NT2/D1 (cell line): Measurements from ENCODE around the gene ZC3H8.

Experiments
- DNase-seq: peaks from one replicate; pipeline ENCODE4 v3.0.0-alpha.2; 2011; ENCODE audit warnings: low read depth, low spot score
- H3K27me3 ChIP-seq: 2 replicates; pipeline ENCODE4 v1.6.0; 2011; ENCODE audit warnings: mild to moderate bottlenecking; ENCODE audit not compliant: insufficient read length, insufficient read depth
- H3K36me3 ChIP-seq: 2 replicates; pipeline ENCODE4 v1.6.1; 2011; ENCODE audit warnings: mild to moderate bottlenecking, low read length, mixed read lengths; ENCODE audit not compliant: insufficient read depth, insufficient read length
- H3K4me1 ChIP-seq: 2 replicates; pipeline ENCODE4 v1.5.1; 2011; ENCODE audit not compliant: insufficient read depth, insufficient read length
- H3K4me3 ChIP-seq: 2 replicates; pipeline ENCODE4 v1.5.1; 2011; ENCODE audit warnings: low read depth; ENCODE audit not compliant: insufficient read length
- H3K9ac ChIP-seq: 2 replicates; pipeline ENCODE4 v1.6.0; 2011; ENCODE audit warnings: low read depth; ENCODE audit not compliant: insufficient read length
- H3K9me3 ChIP-seq: 2 replicates; pipeline ENCODE4 v1.5.1; 2011; ENCODE audit warnings: mild to moderate bottlenecking, low read length; ENCODE audit not compliant: insufficient read depth
- SUZ12 ChIP-seq: IDR thresholded peaks from 2 replicates; pipeline ENCODE4 v1.6.1; 2011; ENCODE audit not compliant: insufficient read length, insufficient read depth; ENCODE audit errors: extremely low read depth
- YY1 ChIP-seq: IDR thresholded peaks from 2 replicates; pipeline ENCODE4 v1.6.1; 2011; ENCODE audit not compliant: insufficient read length, insufficient read depth
- ZNF274 ChIP-seq: IDR thresholded peaks from 2 replicates; pipeline ENCODE4 v1.6.1; 2011; ENCODE audit warnings: mild to moderate bottlenecking, low read depth, low read length

Gene ZC3H8

DNA sequence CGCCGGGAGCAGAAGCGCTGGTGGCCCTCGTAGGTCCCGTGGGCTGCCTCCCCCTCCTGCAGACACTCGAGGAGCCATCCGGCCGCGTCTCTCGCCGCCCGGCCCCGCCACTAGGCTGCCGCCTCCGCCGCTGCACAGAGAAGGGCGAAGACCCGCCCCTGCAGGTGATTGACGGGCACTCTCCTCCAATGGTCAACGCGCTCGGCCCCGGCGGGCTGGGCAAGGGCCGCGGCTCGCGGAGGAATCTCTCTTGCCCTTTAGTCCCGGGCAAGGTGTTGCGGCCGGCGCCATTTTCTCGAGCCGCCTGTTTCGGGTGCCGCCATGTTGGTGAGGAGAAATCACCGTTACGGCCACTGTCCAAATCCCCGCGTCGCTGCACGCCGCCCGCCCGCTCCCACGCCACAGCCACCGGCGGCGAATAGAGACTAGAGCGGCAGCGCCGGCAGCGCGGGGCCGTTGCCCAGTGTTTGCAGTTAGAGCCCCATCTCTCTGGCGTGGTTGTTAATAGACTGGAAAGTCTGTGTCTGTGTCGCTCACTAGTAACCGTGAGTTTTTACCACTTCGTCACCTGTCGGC is 20.6 kb upstream of the ZC3H8 start, which contains the start of gene ZC3H6:
TSS of gene ZC3H6 (plus strand) at position 287 of the 576 bp plus-strand sequence. CDS start 398 bp downstream, outside the sequence.
- Histone ChIP-seq H3K27me3 (no peaks in the 10 kb centered on the region), H3K4me1 (peaks cover 2% of the 10 kb centered on the region), H3K9me3 (no peaks in the 10 kb centered on the region), H3K9ac (peak within 1 kb of the TSS; percentile 100), H3K4me3 (peak within 1 kb of the TSS; percentile 97), H3K36me3 (no peaks in the 10 kb centered on the region)
- peak; percentile 97 for DNase-seq
- no peak for TF ChIP-seq ZNF274
- TF ChIP-seq YY1: peak; percentile 94
- no peak for TF ChIP-seq SUZ12

DNA sequence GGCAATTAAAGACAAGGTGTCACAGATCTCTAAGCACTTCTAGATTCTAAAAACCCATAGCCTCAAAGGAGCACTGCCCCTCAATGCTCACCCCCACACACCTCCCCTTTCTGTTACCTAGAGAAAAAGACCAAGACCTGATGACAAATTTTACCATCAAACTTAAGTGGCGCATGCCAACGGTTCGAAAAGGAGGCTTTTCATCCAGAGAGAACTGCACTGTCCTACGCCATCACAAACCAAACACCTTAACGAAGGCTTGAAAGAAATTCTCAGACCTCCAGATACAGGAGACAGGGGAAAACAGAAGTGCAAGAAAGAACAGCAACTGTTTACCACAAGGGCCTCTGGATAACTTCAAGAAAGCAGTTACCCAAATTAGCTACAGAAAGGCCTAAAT is 18.5 kb upstream of the ZC3H8 start:
- DNase-seq: no peak
- peaks cover 2% of the 10 kb centered on the region; the same call in 1 of the 2 replicates for H3K9me3 ChIP-seq
- TF ChIP-seq SUZ12 (no peak), YY1 (no peak), ZNF274 (no peak)
- H3K4me1 ChIP-seq: peaks cover 2% of the 10 kb centered on the region
- H3K36me3 ChIP-seq: no peaks in the 10 kb centered on the region
- no peak overlapping the region for H3K9ac ChIP-seq
- H3K27me3 ChIP-seq: no peaks in the 10 kb centered on the region
- H3K4me3 ChIP-seq: no peak overlapping the region

DNA sequence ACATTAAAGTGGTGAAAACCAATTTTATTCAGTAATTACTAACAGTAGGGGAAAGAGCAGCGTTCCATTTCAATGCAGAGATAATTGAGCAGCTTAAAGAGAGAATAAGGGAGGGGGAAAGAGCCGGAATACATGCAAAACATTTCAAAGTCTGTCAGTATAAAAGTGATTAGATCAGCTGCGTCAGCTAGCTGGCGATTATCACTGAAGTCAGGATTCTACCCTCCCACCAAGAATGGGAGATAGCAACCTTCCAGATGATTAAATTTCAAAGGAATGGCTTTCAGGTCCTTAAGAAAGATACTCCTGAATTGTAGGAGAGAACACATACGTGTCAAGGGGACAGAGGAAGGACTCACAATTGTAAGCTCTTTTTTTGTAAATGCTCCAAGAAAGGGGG is 17.8 kb upstream of the ZC3H8 start:
- no peaks in the 10 kb centered on the region for H3K36me3 ChIP-seq
- TF ChIP-seq YY1 (no peak), ZNF274 (no peak), SUZ12 (no peak)
- no peak overlapping the region for H3K4me3 ChIP-seq
- H3K4me1 ChIP-seq: peaks cover 2% of the 10 kb centered on the region
- no peaks in the 10 kb centered on the region for H3K27me3 ChIP-seq
- H3K9ac ChIP-seq: no peak overlapping the region
- no peak for DNase-seq
- peaks cover 7% of the 10 kb centered on the region; the same call in 1 of the 2 replicates for H3K9me3 ChIP-seq

DNA sequence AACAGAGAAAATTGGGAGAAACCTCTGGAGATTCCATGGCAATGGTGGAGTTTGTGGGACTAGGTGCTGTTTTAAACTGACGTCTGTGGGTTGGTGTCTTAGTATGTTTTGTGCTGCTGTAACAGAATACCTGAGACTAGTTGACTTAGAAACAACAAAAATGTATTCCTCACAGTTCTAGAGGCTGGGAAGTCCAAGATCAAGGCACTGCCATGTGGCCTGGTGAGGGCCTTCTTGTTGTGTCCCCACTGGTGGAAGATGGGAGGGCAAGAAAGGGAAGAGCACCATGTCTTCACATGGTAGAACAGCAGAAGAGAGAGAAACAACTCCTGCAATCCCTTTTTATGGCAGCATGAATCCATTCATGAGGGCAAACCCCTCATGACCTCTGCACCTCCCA is 13.7 kb upstream of the ZC3H8 start:
- no peak for DNase-seq
- Histone ChIP-seq H3K36me3 (no peaks in the 10 kb centered on the region), H3K4me3 (no peak overlapping the region), H3K9ac (no peak overlapping the region), H3K9me3 (peaks cover 7% of the 10 kb centered on the region; the same call in 1 of the 2 replicates), H3K4me1 (no peaks in the 10 kb centered on the region), H3K27me3 (no peaks in the 10 kb centered on the region)
- TF ChIP-seq ZNF274 (no peak), YY1 (no peak), SUZ12 (no peak)

DNA sequence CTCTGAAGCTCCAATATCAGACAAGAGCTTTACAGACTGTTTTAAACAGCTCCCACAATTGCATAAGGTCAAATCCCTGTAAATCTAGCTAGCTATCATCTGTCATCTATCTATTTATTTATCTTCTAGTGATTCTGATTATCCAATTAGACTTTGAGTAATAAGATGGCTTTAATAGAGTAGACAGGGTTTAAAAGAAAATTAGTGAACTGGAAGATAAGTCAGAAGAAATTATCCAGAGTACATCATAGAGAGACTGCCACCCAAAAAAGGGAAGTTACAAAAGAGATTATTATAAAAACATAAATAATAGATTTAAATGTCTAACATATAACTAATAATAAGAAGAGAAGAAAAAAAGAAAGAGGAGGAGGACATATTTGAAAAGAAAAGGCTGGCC is 8.0 kb upstream of the ZC3H8 start:
- Histone ChIP-seq H3K36me3 (no peaks in the 10 kb centered on the region), H3K9ac (no peak overlapping the region), H3K4me1 (no peaks in the 10 kb centered on the region), H3K9me3 (peaks cover 13% of the 10 kb centered on the region), H3K27me3 (no peaks in the 10 kb centered on the region), H3K4me3 (no peak overlapping the region)
- DNase-seq: no peak
- no peak for TF ChIP-seq SUZ12
- TF ChIP-seq ZNF274: no peak
- TF ChIP-seq YY1: no peak

DNA sequence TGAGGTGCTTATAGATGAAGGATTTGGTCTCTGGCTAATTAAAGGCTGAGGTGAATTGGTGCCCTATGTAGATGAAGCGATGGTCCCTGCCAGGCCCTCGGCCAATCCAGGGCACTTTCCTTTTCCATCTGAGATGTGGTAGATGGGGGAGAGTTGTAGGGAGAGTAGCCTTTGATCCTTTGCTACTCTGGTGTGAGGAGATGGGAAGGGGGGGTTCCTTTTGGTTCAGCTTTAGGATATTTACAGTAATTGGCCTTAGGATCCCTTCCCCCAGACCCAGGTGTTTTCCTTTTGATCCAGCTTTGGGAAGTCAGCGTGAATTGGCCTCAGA is 5.4 kb upstream of the ZC3H8 start:
- peaks cover 13% of the 10 kb centered on the region for H3K9me3 ChIP-seq
- no peak overlapping the region for H3K9ac ChIP-seq

DNA sequence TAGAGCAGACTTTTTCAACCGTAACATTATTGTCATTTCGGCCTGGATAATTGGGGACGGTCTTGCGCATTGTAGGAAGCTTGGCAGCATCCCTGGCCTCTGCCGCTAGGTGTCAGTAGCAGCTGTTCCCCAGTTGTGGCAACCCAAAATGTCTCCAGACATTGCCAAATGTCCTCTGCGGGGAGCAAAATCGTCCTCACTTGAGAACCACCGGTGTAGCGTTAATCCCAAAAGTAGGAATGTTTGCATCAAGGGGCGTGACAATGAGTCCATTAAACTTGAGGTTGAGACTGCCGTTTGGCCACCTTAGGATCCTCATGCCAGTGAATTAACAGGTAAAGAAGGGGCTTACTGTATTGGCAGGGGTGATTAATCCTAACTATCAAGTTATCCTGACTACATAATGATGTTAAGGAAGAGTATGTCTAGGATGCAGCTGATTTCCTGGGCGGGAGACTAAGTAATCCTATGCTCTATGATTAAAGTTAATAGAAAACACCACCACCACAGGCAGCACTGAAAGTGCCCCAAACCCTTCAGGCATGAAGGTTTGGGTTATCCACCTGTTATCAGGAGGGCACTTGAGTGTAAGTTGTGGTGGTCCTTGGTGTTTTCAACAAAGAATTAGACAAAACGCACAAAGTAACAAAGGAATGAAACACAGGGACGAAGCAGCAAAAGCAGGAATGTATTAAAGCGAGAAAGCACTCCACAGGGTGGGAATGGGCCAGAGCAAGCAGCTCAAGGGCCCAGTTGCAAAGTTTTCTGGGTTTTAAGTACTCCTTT is 4.9 kb upstream of the ZC3H8 start:
- H3K27me3 ChIP-seq: no peaks in the 10 kb centered on the region
- H3K9ac ChIP-seq: no peak overlapping the region
- TF ChIP-seq ZNF274: no peak
- TF ChIP-seq YY1: peak; percentile 50
- no peak overlapping the region for H3K4me3 ChIP-seq
- H3K4me1 ChIP-seq: no peaks in the 10 kb centered on the region
- DNase-seq: peak; percentile 80
- H3K36me3 ChIP-seq: no peaks in the 10 kb centered on the region
- peaks cover 13% of the 10 kb centered on the region for H3K9me3 ChIP-seq

More for the DNA sequence above, 5.4 kb upstream of the ZC3H8 start:
- no peak overlapping the region for H3K4me3 ChIP-seq
- TF ChIP-seq ZNF274: no peak
- TF ChIP-seq SUZ12: no peak
- TF ChIP-seq YY1: no peak
- no peak for DNase-seq
- no peaks in the 10 kb centered on the region for H3K27me3 ChIP-seq
- H3K36me3 ChIP-seq: no peaks in the 10 kb centered on the region
- H3K4me1 ChIP-seq: no peaks in the 10 kb centered on the region
